Stimulated activated CD4-positive, alpha-beta T cell treated with anti-CD3 and anti-CD28 coated beads, TNF-alpha, amount 100 ng/mL, for 48 hours (primary cell): ENCODE measurements around the gene SAMM50.

Experiments used
- DNase-seq, 3 donors: peaks; one replicate each; pipeline ENCODE4 v3.0.0-alpha.2; 2020; ENCODE audit warnings: low read depth in 3 of 3

SAMM50 gene

DNA sequence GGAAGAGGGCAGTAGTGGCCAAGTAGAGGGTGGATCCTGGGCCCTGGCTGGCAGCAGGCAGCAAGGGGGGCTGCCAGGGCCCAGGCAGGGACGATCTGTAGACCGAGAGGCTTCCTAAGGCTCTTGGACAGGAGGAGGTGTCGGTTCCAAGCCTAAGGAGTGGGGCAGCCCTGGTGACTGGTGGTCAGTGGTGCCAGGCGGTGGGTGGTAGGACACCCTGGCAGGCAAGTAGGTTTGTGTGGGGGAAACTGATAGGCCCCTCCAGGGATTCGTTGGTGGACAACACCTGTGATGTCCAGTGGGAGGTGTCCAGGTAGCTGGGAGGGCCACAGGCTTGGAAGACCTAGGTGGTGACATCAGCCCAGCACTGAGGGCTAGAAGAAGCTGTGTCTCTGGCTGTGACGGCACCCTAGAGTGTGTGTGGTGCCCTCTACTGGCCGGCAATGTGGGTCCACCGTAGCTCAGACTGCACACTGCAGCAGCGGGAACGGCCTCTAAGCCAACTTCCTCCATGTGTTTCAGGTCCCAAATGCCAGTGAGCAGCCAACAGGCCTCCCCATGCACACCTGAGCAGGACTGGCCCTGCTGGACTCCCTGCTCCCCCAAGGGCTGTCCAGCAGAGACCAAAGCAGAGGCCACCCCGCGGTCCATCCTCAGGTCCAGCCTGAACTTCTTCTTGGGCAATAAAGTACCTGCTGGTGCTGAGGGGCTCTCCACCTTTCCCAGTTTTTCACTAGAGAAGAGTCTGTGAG lies 9.4 kb upstream of the SAMM50 start:
- peak; percentile 46 to 67 (median 51) for DNase-seq

DNA sequence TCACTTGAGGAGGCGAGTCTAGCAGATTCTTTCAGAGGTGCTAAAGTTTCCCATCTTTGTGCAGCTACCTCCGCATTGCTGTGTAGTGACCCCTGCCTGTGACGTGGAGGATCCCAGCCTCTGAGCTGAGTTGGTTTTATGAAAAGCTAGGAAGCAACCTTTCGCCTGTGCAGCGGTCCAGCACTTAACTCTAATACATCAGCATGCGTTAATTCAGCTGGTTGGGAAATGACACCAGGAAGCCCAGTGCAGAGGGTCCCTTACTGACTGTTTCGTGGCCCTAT lies 8.9 kb upstream of the SAMM50 start:
- no peak for DNase-seq

DNA sequence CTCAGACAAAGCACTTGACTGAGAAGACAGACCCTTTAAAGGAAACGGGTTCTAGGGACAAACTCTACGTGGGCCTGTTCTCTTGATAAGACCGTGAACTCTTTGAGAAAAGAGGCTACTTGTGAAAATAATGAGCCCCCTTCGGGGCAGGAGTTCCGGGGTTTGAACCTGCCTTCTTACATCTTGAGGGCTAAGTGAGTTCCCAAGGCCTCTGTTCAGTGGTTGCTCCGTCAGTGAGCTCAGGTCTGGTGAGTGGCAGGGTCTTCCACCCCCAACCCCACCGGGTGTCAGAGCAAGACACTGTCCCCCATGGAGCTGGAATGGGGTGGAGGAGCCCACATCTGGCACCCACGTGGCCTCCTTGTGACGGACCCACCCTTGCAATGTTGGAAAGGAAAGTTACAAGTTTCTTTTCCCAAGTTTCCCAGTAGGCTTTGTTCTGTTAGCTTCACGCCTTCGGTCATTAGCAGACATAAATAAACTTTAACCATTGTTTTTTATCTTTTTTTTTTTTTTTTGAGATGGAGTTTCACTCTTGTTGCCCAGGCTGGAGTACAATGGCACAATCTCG lies 6.3 kb upstream of the SAMM50 start:
- no peak for DNase-seq

DNA sequence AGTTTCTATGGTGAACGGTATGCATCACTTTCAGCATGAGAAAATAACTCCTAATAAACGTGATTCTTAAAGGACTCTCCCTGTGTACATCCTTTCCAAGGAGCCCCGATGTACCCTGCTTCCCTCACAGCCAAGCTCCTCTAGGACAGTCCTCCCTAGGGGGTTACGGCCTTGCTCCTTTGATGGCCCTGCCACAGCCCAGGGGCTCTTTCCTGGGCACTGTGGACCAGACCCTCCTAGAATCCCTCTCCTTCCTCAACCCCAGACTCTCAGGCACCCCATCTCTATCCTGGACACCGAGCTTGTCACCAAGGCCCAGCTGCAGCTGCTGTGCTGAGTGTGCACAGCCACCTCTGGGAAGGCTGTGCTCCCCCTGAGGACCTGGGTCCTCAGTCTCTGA lies 3.9 kb upstream of the SAMM50 start:
- no peak for DNase-seq

DNA sequence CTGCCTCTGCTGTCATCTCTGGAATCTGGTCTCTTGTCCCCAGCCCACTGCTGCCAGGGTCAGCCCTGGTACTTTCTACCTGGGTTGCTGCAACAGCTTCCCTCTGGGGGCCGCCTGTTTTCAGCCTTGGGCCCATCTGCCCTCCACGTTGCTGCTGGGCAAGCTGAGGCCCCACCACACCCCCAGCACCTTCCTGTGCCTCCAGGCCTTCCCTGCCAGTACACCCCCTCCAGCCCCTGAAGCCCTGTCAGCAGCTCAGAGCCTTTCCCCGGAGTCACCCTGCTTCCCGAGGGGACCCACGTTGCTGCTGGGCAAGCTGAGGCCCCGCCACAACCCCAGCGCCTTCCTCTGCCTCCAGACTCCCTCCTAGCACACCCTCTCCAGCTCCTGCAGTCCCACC lies 3.3 kb upstream of the SAMM50 start:
- no peak for DNase-seq

DNA sequence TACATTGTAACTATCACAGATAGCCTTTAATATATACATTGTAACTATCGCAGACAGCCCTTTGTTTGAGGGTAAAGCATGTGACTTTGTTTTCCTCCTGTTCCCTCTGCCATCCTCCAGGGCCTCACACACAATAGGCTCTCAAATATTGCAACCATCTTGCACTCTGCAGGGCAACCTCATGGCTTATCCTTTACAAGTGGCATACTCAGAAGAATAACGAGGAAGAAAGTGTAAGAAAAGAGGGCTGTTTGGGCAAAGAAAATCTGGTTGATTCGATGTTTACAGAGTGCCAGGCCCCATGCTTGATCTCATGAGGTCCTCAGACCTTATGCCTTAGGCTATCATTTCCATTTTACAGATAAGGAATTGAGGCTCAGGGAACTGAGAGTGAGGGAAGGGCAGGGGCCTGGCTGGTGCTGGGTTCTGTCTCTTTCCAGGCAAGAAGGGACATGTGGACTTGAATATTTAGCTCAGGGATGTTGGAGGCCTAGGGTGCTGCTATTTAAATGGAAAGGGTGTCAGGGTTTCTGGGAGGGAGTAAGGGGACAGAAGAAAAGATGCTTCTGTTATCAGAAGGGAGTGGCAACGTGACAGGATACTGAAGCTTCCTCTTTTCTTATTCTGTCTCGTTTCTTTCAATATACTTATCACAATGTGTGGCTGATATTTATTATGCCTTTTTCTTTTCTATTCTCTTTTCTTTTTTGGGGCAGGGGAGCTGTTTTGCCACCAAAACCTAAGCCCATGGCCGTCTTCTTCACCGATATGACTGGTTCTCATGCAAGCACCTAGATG lies 1.1 kb upstream of the SAMM50 start:
- DNase-seq, result no peak

DNA sequence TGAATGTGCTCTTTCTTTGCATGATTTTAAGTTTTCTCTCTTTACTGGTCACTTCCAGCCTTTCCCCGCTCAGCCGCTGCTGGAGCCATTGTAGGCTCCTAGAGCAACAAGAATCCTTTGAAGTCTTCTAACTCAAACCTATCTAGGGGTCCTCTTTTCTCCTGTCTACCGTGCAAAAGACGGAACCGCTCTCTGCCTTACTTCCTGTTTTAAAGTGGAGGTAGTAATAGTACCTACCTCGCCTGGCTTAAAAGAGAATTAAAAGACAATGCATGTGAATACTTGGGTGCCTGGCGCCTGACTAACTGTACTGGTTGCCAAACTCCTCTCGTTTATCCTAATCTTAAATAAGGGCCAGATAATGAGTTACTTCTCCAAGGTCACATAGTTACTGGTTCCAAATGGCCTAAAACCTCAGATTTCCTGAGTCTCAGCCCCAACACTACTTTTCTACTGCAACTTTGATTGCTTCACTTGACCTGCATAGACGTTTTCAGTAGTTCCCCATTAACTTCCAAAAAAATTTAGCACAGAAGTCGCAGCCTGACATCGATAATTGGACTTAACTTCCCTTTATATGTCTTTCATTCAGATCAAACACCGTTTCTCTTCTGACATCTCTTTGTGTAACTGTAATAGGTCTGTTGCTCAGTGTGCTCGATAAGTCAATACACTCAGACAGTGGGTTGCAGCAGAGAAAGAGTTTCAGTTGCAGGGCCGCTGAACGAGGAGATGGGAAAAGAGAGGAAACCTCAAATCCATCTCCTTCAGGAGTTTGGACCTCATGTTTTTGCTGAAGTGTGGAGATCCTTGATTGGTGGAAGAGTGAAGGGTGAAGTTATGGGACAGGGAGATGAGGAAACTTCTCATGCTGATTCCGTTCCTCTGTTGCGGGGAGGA lies 891 bp downstream of the SAMM50 start:
- no peak for DNase-seq

DNA sequence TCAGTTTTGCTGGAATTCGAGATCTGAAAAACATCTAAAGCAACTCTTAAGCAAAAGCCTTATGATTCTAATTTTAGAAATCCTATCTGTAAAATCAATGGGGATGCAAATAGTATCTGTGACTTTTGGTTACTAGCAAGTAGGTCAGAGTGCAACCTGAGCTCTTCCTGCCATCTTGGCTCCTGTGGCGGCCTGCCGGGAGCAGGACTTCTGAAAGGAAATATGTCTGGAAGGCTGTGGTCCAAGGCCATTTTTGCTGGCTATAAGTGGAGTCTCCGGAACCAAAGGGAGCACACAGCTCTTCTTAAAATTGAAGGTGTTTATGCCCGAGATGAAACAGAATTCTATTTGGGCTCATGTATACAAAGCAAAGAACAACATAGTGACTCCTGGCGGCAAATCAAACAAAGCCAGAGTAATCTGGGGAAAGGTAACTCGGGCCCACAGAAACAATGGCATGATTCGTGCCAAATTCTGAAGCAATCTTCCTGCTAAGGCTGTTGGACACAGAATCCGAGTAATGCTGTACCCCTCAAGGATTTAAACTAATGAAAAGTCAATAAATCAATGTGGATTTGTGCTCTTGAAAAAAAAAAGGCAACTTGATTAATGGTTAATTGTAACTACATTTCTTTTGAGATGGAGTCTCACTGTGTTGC lies 1.7 kb downstream of the SAMM50 start:
- no peak for DNase-seq

DNA sequence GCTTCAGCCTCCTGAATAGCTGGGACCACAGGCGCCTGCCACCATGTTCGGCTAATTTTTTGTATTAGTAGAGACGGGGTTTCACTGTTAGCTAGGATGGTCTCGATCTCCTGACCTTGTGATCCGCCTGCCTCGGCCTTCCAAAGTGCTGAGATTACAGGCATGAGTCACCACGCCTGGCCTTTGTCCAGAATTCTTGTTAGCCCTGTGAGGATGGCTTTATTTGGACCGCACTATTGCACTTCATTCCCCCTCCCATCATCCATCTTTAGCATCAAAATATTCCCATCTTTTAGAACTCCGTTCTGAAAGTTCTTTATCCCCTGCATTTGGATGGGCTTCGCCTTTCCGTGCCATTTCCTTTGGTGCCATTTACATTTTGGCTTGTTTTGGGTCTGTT lies 2.6 kb downstream of the SAMM50 start:
- no peak for DNase-seq

DNA sequence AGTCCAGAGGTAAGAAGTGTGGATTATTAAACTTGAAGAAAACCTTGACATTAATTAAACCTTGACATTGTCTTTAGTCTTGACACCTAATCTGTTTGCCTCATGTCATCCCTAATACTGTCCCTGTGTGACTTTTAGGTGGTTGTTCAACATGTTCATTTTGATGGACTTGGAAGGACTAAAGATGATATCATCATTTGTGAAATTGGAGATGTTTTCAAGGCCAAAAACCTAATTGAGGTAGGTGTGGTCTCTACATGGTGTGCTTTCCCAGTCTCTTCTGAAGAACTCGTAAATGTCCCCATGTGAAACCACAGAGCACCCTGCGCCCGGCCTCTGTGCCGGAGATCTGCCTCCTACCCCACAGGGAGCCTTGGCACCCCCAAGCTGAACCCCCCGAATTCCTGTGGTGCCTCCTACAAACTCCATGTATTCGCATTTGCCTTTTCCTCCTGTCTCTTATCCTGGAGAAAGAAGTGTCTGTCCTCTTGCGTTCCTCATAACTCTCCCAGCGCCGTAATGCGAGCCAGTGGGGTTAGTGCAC lies 9.1 kb downstream of the SAMM50 start:
- DNase-seq, result no peak

DNA sequence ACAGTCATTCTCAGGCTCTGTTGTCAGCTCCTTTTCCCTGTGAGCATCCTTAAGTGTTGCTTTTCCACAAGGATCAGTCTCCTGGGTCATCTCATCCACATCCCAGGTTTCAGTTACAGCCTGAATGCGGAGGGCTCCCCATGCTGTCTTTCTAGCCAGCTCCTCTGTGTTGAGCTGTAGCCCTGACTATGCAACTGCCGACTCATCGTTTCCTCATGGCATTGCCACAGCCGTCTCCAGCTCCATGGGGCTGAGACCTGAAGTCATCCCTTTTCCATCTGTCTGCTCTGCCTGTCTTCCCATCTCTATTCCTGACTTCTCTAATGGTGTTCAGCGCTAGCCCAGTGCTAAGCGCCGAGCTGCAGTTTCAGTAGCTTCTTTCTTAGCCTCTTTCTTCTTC lies 11.8 kb downstream of the SAMM50 start:
- DNase-seq, result no peak

DNA sequence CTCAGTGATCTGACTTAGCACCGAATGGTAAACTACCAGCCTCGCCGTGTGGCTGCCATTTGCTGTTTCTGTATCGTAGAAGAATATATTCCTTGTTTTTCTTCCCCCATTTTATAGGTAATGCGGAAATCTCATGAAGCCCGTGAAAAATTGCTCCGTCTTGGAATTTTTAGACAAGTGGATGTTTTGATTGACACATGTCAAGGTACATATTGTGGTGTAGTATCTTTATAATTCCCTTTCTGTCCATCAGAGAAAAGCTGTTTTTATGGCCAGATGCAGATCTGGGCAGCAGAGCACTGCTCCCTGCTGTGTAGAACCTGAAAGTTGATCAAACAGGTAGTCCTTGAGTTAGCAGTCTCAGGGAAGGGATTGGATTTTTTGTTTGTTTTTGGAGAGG lies 13.4 kb downstream of the SAMM50 start:
- DNase-seq, result no peak

DNA sequence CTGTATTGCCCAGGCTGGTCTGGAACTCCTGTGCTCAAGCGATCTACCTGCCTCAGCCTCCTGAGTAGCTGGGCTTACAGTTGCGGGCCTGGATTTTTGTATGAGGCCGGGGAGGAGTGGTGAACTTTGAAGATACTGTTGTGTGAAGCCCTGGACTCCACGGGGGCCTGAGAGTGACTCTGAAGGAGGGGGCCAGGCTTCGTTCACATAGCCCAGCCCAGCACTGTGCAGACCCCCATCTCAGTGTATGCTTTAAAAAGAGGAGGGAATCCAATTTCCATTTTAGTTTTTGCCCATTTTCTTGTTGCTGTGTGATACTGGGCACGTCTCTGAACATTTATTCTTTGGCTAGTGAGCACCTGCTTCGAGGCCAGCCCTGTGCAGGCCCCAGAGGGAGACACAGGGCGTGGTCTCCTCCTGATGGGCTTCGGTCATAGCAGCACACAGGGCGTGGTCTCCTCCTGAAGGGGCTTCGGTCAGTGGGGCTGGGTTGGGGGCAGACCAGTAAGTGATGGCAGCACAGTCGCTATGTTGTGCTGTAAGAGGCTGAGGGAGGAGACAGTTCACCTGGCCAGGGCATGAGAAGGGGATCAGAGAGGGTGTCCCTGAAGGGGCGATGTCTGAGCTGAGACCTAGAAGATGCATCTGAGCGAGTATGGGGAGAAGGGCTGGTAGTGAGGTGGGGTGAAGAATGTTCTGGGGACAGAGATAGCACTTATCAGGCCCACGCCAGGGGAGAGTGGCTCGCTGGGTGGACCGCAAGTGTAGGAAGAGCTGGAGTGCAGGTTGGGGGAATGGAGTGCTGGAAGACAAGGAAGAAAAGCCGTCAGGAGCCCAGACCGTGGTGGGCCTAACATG lies 14.0 kb downstream of the SAMM50 start:
- DNase-seq, result no peak

DNA sequence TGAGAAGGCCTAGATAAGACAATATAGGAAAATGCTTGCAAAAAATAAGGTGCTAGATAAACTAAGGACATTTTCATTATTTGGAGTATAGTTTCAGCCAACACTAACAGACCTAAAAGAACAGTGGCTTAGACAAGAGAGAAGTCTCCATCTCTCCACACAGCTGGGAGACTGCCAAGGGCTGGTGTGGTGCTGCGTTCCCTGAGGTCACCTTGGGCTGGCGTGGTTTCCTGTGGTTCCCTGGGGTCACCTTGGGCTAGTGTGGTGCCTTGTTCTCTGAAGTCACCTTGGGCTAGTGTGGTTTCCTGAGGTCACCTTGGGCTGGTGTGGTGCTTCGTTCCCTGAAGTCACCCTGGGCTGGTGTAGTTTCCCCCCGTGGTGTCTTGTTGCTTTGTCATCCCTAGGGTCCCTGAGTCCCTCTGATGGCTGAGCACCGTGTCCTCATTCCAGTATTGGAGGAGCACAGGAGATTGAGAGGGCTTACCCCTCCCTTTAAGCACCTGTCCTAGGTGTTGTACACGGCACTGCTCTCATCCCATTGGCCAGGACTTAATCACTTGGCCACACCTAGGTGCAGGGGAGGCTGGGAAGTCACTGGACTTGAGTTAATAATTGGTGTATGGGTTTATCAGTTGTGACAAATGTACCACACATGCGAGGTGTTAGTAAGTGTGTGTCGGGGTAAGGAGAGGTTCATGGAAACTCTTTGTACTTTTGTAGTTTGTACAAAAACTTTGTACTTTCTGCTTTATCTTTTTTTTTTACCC lies 14.9 kb downstream of the SAMM50 start:
- DNase-seq, result no peak

DNA sequence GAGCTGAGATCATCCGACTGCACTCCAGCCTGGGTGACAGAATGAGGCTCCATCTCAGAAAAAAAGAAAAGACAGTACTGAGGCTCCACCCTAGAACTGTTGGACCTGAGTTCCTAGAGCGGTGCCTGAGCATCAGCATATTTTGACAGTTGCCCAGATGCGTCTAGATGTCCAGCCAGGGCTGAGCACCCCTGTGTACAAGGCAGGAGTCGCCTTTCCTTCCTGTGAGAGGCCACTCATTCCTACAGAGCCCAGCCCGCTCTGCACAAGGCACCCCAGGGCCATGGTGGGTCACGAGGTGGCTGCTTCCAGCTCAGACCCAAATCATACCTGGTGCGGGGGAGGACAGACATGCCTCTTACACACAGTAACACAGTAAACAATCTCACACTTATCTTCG lies 15.9 kb downstream of the SAMM50 start:
- DNase-seq, result no peak

DNA sequence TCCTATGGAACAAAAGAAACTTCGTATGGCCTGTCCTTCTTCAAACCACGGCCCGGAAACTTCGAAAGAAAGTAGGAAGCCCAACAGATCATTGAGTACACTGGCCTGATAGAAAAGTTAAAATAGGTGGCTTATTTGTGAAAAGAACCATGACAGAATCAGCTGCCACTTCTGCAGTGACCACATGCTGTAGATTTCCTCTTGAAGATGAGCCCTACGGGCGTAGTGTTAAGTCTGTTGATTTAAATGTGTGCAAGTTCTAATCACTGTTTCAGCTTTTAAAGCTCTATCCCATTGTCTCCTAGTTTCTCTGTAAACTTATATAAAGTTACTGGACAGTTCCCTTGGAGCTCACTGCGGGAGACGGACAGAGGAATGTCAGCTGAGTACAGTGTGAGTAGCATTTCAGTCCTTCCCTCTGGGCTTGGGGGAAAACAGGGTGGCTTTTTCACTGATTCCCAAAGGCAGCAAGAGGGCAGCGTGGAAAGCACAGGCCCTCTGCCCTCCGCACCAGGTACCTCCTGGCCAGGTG lies 17.8 kb downstream of the SAMM50 start:
- DNase-seq, result no peak

DNA sequence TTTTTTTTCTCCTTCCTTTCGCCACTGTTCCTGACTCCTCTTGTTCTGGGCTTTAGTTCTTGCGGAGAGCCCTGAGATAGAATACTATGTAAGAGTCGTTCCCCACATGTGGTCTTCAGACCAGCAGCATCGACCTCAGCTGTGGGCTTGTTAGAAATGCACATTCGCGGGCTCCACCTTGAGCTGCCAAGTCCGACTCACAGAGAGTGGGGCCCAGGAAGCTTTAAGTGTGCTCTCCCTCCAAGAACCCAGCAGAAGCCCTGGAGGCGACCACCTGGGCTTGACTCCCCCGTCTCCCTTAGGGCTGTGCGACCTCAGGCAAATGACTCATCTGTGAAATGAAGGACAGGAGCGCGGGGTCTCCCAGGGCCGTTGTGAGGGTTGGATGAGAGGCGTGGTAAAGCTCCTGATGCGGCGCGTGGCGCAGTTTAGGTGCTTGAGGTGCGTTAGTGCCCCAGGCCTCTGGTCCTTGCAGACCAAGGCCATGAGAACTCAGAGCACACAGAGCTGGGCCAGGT lies 18.8 kb downstream of the SAMM50 start:
- no peak for DNase-seq

DNA sequence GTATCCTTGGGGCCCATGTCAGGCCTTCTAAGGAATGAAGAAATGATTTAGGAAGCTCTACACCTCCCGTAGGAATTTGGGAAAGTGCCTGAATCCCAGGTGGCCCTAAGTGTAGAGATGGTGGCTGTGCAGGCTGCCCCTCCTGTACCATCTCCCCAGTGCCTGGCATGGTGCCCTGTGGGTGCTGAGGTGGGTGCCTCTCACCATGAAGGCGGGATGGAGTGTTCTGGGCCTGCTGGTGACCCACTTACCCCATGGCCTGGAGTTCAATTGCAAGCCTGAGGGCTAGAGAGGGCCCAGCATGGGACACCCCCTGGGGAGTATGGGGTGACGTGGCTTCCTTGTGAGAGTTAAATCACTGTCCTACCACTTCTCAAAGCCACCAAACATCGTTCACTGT lies 19.8 kb downstream of the SAMM50 start:
- no peak for DNase-seq
